AG04450 (cell line): Measurements from ENCODE around the gene PTGES2. TPM values are rescaled to one million over a fixed set of nuclear protein-coding genes. Genes with fewer than 3 reads are reported as not detected.

ENCODE experiments used
- CTCF ChIA-PET: fragments of 300-600, 350-600 bp; formaldehyde crosslinking; extraction: SDS; loops from one replicate; lab custom pipeline; 2022; ENCODE audit warnings: antibody characterized with exemption, inconsistent platforms; lab: Charles Lee
- POLR2A ChIA-PET: fragments of 350-600 bp; formaldehyde crosslinking; extraction: SDS; loops from one replicate; lab custom pipeline; 2021; ENCODE audit warnings: antibody characterized with exemption, inconsistent platforms; lab: Yijun Ruan, JAX
- DNase-seq: peaks from one replicate; pipeline ENCODE4 v3.0.0-alpha.2; 2011; ENCODE audit warnings: low read depth, low spot score
- H3K27ac ChIP-seq: one replicate; pipeline ENCODE4 v1.5.1; 2012; ENCODE audit warnings: low read depth, low read length, control low read depth
- H3K27me3 ChIP-seq: one replicate; pipeline ENCODE4 v1.6.0; 2012; ENCODE audit warnings: low read length; ENCODE audit not compliant: control insufficient read depth, insufficient read depth
- H3K4me3 ChIP-seq: 2 replicates; pipeline ENCODE4 v1.5.1; 2011; ENCODE audit warnings: mild to moderate bottlenecking, low read depth, low read length, control low read depth
- H3K9me3 ChIP-seq: 2 replicates; pipeline ENCODE4 v1.5.1; 2012; ENCODE audit warnings: low read length; ENCODE audit not compliant: control insufficient read depth, insufficient read depth
- CTCF ChIP-seq: IDR thresholded peaks from 2 replicates; pipeline ENCODE4 v1.5.1; 2011; ENCODE audit warnings: low read depth, low read length, control low read depth, inconsistent platforms
- polyA plus RNA-seq: library from polyadenylated mRNA; depleted of rRNA; stranded (reverse); fragments of >200 nt; gene quantifications from 2 replicates; pipeline ENCODE4 v1.2.3, GENCODE V29; 2011

Gene PTGES2
- polyA plus RNA-seq, 1 experiment: 56.3 TPM

- POLR2A ChIA-PET: no interaction called here
- no peak for DNase-seq
- H3K27me3 ChIP-seq: no peaks in the 10 kb centered on the region
- H3K9me3 ChIP-seq: no peaks in the 10 kb centered on the region
- CTCF ChIA-PET: interaction anchor here (0.7 to 3.7 kb wide), 3 partner anchors 29 to 144 kb away, joined by 4 to 26 read pairs (median 4); no protein-coding TSS in a partner anchor
- H3K27ac ChIP-seq: no peak overlapping the region
- H3K4me3 ChIP-seq: no peak overlapping the region
- TF ChIP-seq CTCF: no peak
Observed at GRCh38 chr9:128087262-128087661, 40.3 kb downstream of the PTGES2 start.

- Histone ChIP-seq H3K4me3 (no peak overlapping the region), H3K27ac (no peak overlapping the region), H3K27me3 (no peaks in the 10 kb centered on the region), H3K9me3 (no peaks in the 10 kb centered on the region)
- no peak for DNase-seq
- ChIA-PET CTCF (interaction anchor here (2.0 to 3.7 kb wide), 2 partner anchors 32 to 143 kb away, joined by 11 to 26 read pairs; no protein-coding TSS in a partner anchor), POLR2A (no interaction called here)
- no peak for TF ChIP-seq CTCF
Observed at GRCh38 chr9:128085943-128086342, 41.6 kb downstream of the PTGES2 start.

- no peak for DNase-seq
- Histone ChIP-seq H3K27ac (no peak overlapping the region), H3K27me3 (no peaks in the 10 kb centered on the region), H3K9me3 (no peaks in the 10 kb centered on the region), H3K4me3 (no peak overlapping the region)
- POLR2A ChIA-PET: interaction anchor here (0.8 kb wide), 1 partner anchor 12 kb away, joined by 3 read pairs; no protein-coding TSS in a partner anchor
- TF ChIP-seq CTCF: no peak
- CTCF ChIA-PET: interaction anchor here (0.7 to 2.0 kb wide), 5 partner anchors 8 to 142 kb away, joined by 3 to 11 read pairs (median 8); no protein-coding TSS in a partner anchor
Observed at GRCh38 chr9:128084746-128085145, 42.8 kb downstream of the PTGES2 start.

GRCh38 chr9:128082151-128082550 lies 45.4 kb downstream of the PTGES2 start:
- no peaks in the 10 kb centered on the region for H3K9me3 ChIP-seq
- DNase-seq: no peak
- POLR2A ChIA-PET: interaction anchor here (0.7 to 2.5 kb wide), 4 partner anchors 9 to 79 kb away, joined by 3 to 25 read pairs (median 6); partner anchors contain the start of genes NAIF1 and SLC25A25
- peak overlapping the region; percentile 93 for H3K27ac ChIP-seq
- no peak for TF ChIP-seq CTCF
- H3K27me3 ChIP-seq: no peaks in the 10 kb centered on the region
- no peak overlapping the region for H3K4me3 ChIP-seq
- CTCF ChIA-PET: no interaction called here

GRCh38 chr9:128081056-128081455 lies 46.5 kb downstream of the PTGES2 start:
- peak; percentile 96 for DNase-seq
- POLR2A ChIA-PET: interaction anchor here (0.9 to 2.5 kb wide), 8 partner anchors 9 to 79 kb away, joined by 3 to 25 read pairs (median 6); partner anchors contain the start of genes NAIF1 and SLC25A25
- CTCF ChIA-PET: interaction anchor here (0.8 to 2.9 kb wide), 2 partner anchors 37 to 137 kb away, joined by 3 to 11 read pairs; no protein-coding TSS in a partner anchor

More at GRCh38 chr9:128081056-128081455, 46.5 kb downstream of the PTGES2 start:
- no peak overlapping the region for H3K4me3 ChIP-seq
- no peak for TF ChIP-seq CTCF
- H3K27ac ChIP-seq: peak overlapping the region; percentile 93
- no peaks in the 10 kb centered on the region for H3K27me3 ChIP-seq
- H3K9me3 ChIP-seq: no peaks in the 10 kb centered on the region
